Fibroblast of mammary gland (primary cell): ENCODE data around the gene BAHD1.
"Not testable (repeated sequence)": the region's sequence is repeated elsewhere in the genome, so short reads cannot be mapped to it uniquely, and the experiment has no call there.

Experiments used
- DNase-seq: peaks from one replicate; pipeline ENCODE4 v3.0.0-alpha.2; 2010; ENCODE audit warnings: low read depth
- H3K4me3 ChIP-seq: 2 replicates; pipeline ENCODE4 v1.5.1; 2011; ENCODE audit warnings: low read depth, mild to moderate bottlenecking, low read length, moderate library complexity; ENCODE audit not compliant: control insufficient read depth
- CTCF ChIP-seq: conservative IDR thresholded peaks from 2 replicates; pipeline ENCODE4 v1.5.1; 2011; ENCODE audit warnings: low read depth, low read length, inconsistent platforms; ENCODE audit not compliant: control insufficient read depth, insufficient read depth

The BAHD1 gene

DNA sequence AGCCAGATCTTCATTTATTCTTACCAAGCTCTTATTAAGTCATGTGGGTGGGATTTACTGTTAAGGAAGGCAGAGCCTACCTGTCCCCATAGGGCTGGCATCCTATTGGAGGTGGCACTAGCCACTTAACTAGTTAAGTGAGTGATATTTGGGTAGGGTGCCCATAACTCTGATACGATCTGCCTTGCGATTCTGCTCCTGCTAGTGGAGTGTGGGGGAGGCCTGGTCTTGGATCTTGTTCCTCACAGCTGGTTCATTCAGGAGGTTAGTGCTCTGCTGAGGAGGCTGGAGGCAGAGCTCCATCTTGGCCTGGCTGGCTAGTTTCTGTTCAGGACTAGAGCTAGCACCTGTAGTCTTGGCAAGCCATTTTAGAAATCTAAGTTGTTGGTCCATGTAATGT lies 9.3 kb downstream of the BAHD1 start:
- no peak for TF ChIP-seq CTCF
- no peak for DNase-seq
- H3K4me3 ChIP-seq = no peak overlapping the region

- no peak overlapping the region for H3K4me3 ChIP-seq
Observed at GRCh38 chr15:40451527-40452158, 10.9 kb downstream of the BAHD1 start.

GRCh38 chr15:40452296-40453090 lies 11.7 kb downstream of the BAHD1 start:
- H3K4me3 ChIP-seq = no peak overlapping the region
- no peak for TF ChIP-seq CTCF
- DNase-seq = no peak

More at GRCh38 chr15:40451527-40452158, 10.9 kb downstream of the BAHD1 start:
- DNase-seq = no peak
- TF ChIP-seq CTCF = no peak

- DNase-seq, H3K4me3 ChIP-seq: not testable (repeated sequence)
Observed at GRCh38 chr15:40453941-40454340, 13.2 kb downstream of the BAHD1 start.

DNA sequence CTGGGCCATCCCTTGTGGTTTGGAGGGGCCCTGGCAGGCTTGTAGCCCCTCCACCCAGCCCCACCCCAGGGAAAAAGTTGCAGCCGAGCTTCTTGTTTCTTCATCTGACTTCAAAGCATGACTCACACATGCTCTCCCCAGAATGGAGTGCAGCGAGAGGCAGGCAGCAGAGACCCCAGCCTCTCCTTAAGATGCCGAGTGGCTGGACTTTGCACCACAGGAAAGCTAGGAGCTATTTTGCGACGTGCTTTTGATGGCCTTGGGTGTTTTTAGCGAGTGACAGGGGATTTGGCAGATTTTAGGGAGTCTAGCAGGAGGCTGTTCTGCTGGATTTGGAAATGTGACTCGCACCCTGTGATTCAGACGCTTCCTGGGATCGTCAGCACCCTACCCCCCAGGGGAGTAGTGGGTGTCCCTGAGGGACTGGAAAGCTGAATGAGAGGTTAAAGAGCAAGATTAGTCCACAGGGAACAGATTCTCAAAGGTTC lies 14.2 kb downstream of the BAHD1 start:
- TF ChIP-seq CTCF = no peak
- H3K4me3 ChIP-seq = no peak overlapping the region
- peak; percentile 68 for DNase-seq

GRCh38 chr15:40456299-40456712 lies 15.6 kb downstream of the BAHD1 start:
- no peak for DNase-seq
- no peak overlapping the region for H3K4me3 ChIP-seq
- TF ChIP-seq CTCF = no peak

GRCh38 chr15:40456738-40457137 lies 16.0 kb downstream of the BAHD1 start:
- TF ChIP-seq CTCF = no peak
- DNase-seq = no peak
- H3K4me3 ChIP-seq = no peak overlapping the region
